Mammary epithelial cell (primary cell): ENCODE data around the gene SH3TC1.

Source experiments
- CTCF ChIP-seq, 2 donors: IDR thresholded peaks in 1 of 2; conservative IDR thresholded peaks in 1 of 2; 2 replicates each; pipeline ENCODE4 v1.5.1; 2011 to 2012; ENCODE audit warnings: inconsistent platforms in 2 of 2, low read length in 2 of 2, mild to moderate bottlenecking in 2 of 2, control low read depth in 1 of 2, low read depth in 1 of 2; ENCODE audit not compliant: insufficient read depth in 1 of 2; ENCODE audit errors: extremely low read depth in 1 of 2
- EZH2 ChIP-seq: IDR thresholded peaks from 2 replicates; pipeline ENCODE4 v1.6.1; 2012; ENCODE audit warnings: low read length, inconsistent platforms, borderline replicate concordance

- TF ChIP-seq CTCF (conservative IDR thresholded peaks at IDR 0.05 in 1 of 2, IDR thresholded peaks at IDR 0.05 in 1 of 2; ENCODE audit: extremely low read depth in 1 of 2, insufficient read depth in 1 of 2, low read depth in 1 of 2, low read length in 2 of 2) (no peak), EZH2 (no peak)
Observed at GRCh38 chr4:8283161-8283560, 84.1 kb downstream of the SH3TC1 start.
